Hypothalamus (tissue), 51 donors: Measurements from ENCODE around the gene PPP1R13L.

Experiments used
- DNase-seq, 51 donors: peaks; one replicate each; lab custom pipeline; 2025; lab: John Stamatoyannopoulos, UW

Gene PPP1R13L

DNA sequence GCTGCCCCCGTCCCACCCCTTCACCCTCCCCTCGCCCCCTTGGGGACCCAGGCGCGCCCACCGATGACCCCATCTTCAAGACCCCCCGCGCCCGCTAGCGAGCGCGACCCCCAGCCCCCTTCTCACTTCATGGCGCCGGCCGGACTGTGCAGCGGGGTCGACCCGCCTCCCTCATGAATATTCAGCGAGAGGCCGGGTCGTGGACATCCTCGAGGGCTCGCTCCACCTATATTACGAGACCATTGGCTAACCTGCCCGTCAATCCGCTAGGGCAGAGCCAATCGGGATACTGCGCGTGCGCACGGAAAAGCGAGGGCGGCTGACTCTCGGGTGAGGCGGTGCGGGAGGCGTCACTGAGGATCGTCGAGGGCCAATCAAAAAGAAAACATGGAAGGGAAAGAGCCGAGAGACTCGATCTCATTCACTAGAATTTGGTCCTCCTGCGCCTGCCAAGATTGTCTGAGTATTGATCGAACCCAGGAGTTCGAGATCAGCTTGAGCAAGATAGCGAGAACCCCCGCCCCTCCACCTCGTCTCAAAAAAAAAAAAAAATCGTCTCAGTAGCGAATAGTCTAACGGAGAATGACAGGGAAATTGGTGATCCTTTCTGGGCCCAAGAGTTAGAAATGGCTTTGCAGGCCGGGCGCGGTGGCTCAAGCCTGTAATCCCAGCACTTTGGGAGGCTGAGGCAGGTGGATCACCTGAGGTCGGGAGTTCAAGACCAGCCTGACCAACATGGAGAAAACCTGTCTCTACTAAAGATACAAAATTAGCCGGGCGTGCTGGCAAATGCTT, 34.3 kb downstream of the PPP1R13L start, which contains the start of gene ERCC2:
ERCC2 (minus strand) TSS at position 164 of the 795 bp plus-strand sequence; CDS start at position 131, 33 bp downstream.
- peak; percentile 88 to 99 (median 97) for DNase-seq

DNA sequence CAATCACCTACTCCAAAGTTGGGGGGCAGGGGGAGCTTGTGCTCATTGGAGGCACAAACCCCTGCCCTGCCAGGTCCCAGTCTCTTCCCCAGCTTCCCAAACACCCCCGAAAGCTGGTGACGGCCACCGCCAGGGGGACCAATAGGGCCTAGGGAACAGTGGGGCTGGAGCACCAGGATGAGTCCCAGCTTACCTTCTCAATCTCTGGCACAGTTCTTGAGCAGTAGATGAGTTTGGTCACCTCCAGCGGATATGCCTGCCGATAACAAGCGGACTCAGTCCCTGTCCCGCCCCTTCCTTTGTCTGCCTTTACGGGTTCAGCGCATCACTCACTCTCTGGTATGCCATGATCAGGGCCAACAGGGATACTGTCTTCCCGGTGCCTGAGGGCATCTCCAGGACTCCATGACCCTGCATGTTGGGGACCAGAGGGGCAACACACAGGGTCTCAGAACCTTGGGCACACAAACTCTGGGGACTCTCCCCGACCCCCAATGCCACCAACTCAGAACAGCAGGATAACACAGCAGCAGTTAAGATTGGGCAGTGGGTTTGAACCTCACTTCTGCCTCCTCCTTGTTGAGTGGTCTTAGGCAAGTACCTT, 36.0 kb downstream of the PPP1R13L start:
- no peak for DNase-seq

DNA sequence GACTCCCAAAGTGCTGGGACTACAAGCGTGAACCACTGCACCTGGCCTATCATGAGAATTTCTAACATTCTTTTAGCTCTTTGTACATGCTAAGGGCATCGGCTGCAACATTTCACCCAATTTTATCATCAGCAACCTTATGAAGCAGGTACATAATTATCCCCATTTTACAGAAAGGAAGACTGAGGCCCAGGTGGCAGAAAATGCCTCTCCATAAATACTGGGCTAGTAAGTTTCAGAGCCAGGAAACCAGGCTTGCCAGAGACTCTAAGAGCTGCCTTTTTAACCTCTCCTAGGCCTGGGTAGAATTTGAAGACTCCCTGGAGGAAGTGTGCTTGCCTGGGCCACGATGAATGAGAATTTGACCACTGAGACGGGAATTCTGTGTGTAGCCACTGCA, 36.7 kb downstream of the PPP1R13L start:
- no peak for DNase-seq

DNA sequence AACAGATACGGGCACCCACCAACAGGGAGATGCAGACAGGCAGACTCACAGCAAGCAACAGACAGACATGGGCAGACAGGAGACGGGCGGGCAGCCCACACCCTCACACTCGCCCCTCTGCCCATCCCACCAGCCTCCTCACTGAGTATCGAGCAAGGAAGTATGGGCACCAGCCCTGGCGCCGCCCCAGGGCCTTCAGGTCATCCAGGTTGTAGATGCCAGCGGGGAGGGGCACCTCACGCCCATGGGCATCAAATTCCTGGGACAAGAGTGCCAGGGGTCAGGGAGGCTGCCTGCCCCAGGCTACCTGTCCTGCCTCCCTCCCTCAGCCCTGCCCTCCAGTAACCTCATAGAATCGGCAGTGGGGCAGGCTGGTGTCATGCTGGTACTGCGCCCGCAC, 40.2 kb downstream of the PPP1R13L start:
- no peak for DNase-seq

DNA sequence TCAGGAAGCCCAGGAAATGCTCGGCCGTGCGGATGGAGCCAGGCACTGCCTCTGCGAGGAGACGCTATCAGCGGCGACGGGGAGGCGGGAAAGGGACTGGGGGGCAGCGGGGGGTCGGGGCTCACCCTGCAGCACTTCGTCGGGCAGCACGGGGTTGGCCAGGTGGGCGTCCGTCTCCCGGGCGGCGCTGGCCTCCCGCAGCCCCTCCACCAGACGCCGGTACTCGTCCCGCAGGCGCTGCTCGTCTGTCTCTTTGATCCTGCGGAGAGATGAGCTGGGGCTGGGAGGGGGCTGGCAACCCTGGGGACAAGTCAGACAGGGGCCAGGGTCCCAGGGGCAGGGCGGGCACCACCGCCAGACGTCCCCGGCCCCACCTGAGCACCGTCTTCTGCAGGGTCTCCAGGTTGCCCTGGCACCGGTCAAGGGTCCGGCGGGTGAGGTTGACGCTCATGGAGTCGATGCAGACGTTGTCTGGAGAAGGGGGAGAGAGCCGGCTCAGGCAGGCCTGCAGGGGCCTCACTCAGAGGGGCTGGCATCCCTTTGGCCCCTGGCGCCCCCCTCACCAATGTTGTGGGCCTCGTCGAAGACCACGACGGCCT, 40.9 kb downstream of the PPP1R13L start:
- no peak for DNase-seq

GRCh38 chr19:45362291-45362690, 42.6 kb downstream of the PPP1R13L start:
- DNase-seq: no peak

GRCh38 chr19:45361608-45362007, 43.3 kb downstream of the PPP1R13L start:
- no peak for DNase-seq

GRCh38 chr19:45358213-45358792, 46.6 kb downstream of the PPP1R13L start:
- DNase-seq: no peak

DNA sequence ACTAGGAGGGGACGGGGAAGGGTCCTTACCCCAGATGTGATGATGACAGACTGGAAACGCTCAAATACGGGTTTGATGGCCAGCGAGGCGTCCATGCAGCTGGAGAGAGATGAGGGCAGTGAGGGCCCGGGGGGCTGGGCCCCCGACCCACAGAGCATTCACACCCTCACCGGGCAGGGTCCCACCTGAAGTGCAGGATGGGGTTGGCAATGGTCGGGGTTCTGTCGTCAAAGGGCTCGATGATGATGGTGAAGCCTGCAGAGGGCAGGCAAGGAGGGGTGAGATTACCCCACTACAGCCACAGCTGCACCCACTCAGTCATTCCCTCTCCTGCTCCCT, 47.5 kb downstream of the PPP1R13L start:
- no peak for DNase-seq

- DNase-seq: no peak
Observed at GRCh38 chr19:45356760-45357444, 48.0 kb downstream of the PPP1R13L start.

DNA sequence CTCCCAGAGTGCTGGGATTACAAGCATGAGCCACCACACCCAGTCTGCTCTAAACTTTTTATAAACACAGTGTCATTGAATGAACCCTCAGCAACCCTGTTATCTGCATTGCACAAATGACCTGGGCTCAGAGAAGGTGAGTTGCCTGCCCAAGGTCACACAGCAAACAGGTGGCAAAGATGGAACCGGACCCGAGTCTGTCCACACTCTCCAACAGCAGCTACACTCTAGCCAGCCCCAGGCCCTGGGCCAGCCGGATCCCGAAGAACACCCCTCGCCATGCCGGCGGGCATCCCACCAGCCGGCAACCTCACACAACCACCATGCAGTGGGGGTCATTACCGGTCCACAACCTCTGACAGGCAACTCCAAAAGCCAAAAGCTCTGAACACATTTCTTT, 49.0 kb downstream of the PPP1R13L start:
- DNase-seq: no peak

DNA sequence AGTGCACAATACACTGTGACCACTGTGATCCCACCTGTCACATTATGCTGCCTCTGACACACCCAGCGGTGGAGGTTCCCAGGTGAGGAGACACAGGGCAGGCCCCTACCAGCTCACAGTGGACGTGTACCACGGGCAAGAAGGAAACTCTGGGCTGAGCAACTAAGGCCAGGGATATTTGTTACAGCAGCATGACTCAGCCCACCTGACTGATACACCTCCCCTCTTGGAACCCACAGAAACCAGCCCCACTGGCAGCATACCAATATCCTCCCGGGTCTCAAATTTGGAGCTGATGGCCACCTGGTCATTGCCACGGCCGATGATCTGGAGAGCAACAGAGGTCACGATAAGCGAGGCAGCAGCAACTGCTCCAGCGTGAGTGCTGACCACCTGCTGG, 49.5 kb downstream of the PPP1R13L start:
- no peak for DNase-seq

DNA sequence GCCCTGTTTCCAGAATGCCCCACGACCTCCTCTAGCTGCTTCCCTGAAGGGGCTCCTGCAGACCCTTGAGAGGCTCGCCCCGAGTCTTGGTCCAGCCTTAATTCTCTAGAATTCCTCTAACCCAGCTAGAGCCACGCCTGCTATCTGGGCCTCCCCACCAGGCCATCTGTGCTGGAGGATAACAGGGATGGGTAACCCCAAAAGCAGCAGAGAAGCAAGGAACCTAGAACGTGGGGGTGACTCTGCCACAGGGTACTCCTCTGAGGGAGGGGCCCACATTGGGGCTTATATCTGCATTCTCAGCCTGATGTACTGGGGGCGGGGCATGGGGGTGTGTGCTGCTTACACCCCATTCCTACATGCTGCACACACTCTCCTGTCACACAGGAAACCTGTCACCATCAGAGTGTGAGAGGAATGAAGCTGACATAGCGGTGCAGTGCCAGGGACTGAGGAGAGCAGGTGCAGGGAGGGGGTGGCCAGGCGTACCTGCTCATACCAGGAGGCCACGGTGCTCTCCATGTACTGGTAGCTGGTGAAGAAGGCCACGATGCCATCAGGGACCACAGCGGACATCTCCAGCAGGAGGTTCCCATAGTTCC, 50.5 kb downstream of the PPP1R13L start:
- no peak for DNase-seq

- DNase-seq: no peak
Observed at GRCh38 chr19:45352914-45353796, 51.7 kb downstream of the PPP1R13L start.

DNA sequence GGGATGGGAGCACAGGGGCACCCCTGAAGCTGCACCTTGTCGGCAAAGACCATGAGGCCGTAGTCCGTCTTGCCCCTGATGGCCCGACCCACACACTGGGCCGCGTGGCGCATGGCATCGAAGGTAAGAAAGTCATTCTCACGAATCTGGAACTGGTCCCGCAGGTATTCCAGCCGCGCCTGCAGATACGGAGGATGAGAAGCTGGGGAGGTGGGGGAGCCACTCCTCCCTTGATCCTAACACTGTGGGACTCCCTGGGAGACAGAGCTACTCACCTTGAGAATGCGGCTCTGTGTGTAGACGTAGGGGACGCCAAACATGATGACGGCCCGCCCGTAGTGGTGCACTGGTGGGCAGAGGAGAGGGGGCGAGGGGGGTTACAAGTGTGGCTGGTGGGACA, 52.4 kb downstream of the PPP1R13L start:
- no peak for DNase-seq

- DNase-seq: no peak
Observed at GRCh38 chr19:45352062-45352461, 52.8 kb downstream of the PPP1R13L start.

GRCh38 chr19:45351401-45351952, 53.4 kb downstream of the PPP1R13L start:
- DNase-seq: no peak

GRCh38 chr19:45350477-45351058, 54.3 kb downstream of the PPP1R13L start:
- DNase-seq: no peak

GRCh38 chr19:45349430-45349941, 55.4 kb downstream of the PPP1R13L start:
- no peak for DNase-seq
